ENCODE measurements around the gene MAGED4.
"Not testable (repeated sequence)": the region's sequence is repeated elsewhere in the genome, so short reads cannot be mapped to it uniquely, and the experiment has no call there.

MAGED4 gene

GRCh38 chrX:52184440-52185077, at the start of gene MAGED4:
TSS of gene MAGED4 (plus strand) at chrX:52184888. CDS start at chrX:52185923, 1,035 bp downstream.
- DNase-seq, result not testable (repeated sequence)

GRCh38 chrX:52138830-52139544, 45.7 kb upstream of the MAGED4 start:
- no peak for DNase-seq

GRCh38 chrX:52139545-52139895, 45.2 kb upstream of the MAGED4 start:
- no peak for DNase-seq

- DNase-seq, result no peak
Observed at GRCh38 chrX:52140020-52140419, 44.7 kb upstream of the MAGED4 start.

GRCh38 chrX:52150667-52151066, 34.0 kb upstream of the MAGED4 start:
- DNase-seq, result not testable (repeated sequence)

GRCh38 chrX:52160140-52160539, 24.5 kb upstream of the MAGED4 start:
- DNase-seq, result not testable (repeated sequence)

- DNase-seq, result no peak
Observed at GRCh38 chrX:52166840-52167239, 17.8 kb upstream of the MAGED4 start.

GRCh38 chrX:52171055-52171454, 13.6 kb upstream of the MAGED4 start:
- not testable (repeated sequence) for DNase-seq

GRCh38 chrX:52185078-52185453, 378 bp downstream of the MAGED4 start:
- DNase-seq, result not testable (repeated sequence)

GRCh38 chrX:52211405-52211804, 26.7 kb downstream of the MAGED4 start:
- not testable (repeated sequence) for DNase-seq

- no peak for DNase-seq
Observed at GRCh38 chrX:52213276-52213675, 28.6 kb downstream of the MAGED4 start.

- no peak for DNase-seq
Observed at GRCh38 chrX:52216541-52216940, 31.9 kb downstream of the MAGED4 start.

GRCh38 chrX:52217494-52218160, 32.9 kb downstream of the MAGED4 start:
- DNase-seq, result no peak

GRCh38 chrX:52220936-52221335, 36.2 kb downstream of the MAGED4 start:
- DNase-seq, result no peak

All from NCI-H226 (cell line).